Measurements from ENCODE around the gene HSPG2. TPM values are rescaled to one million over a fixed set of nuclear protein-coding genes. Genes with fewer than 3 reads are reported as not detected.
"Not testable (repeated sequence)": the region's sequence is repeated elsewhere in the genome, so short reads cannot be mapped to it uniquely, and the experiment has no call there.

HSPG2 gene
- total RNA-seq, 1 donor from 2014 or later, result 197 TPM

- no peak overlapping the region for H3K4me3 Mint-ChIP-seq (ENCODE audit: unreplicated experiment)
- peaks cover 8% of the 10 kb centered on the region for H3K4me1 Mint-ChIP-seq (ENCODE audit: unreplicated experiment)
- no peaks in the 10 kb centered on the region for H3K27me3 Mint-ChIP-seq (ENCODE audit: unreplicated experiment)
- no peaks in the 10 kb centered on the region for H3K9me3 Mint-ChIP-seq (ENCODE audit: unreplicated experiment)
- no peak overlapping the region for H3K27ac Mint-ChIP-seq (ENCODE audit: unreplicated experiment)
- no peak for DNase-seq (ENCODE audit: extremely low spot score, unreplicated experiment)
- no peak for TF ChIP-seq CTCF (IDR thresholded peaks at IDR 0.05)
- no peaks in the 10 kb centered on the region for H3K36me3 Mint-ChIP-seq (ENCODE audit: unreplicated experiment)
Measured at GRCh38 chr1:21952786-21953520, 15.8 kb upstream of the HSPG2 start.

- DNase-seq (ENCODE audit: extremely low spot score, unreplicated experiment), result no peak
- no peak for TF ChIP-seq CTCF (IDR thresholded peaks at IDR 0.05)
- no peaks in the 10 kb centered on the region for H3K27me3 Mint-ChIP-seq (ENCODE audit: unreplicated experiment)
- H3K4me1 Mint-ChIP-seq (ENCODE audit: unreplicated experiment), result peaks cover under 1% of the 10 kb centered on the region
- H3K9me3 Mint-ChIP-seq (ENCODE audit: unreplicated experiment), result no peaks in the 10 kb centered on the region
- H3K4me3 Mint-ChIP-seq (ENCODE audit: unreplicated experiment), result no peak overlapping the region
- no peak overlapping the region for H3K27ac Mint-ChIP-seq (ENCODE audit: unreplicated experiment)
- no peaks in the 10 kb centered on the region for H3K36me3 Mint-ChIP-seq (ENCODE audit: unreplicated experiment)
Measured at GRCh38 chr1:21951226-21951870, 14.2 kb upstream of the HSPG2 start.

- no peaks in the 10 kb centered on the region for H3K27me3 Mint-ChIP-seq (ENCODE audit: unreplicated experiment)
- no peaks in the 10 kb centered on the region for H3K36me3 Mint-ChIP-seq (ENCODE audit: unreplicated experiment)
- no peak for DNase-seq (ENCODE audit: extremely low spot score, unreplicated experiment)
- no peaks in the 10 kb centered on the region for H3K4me1 Mint-ChIP-seq (ENCODE audit: unreplicated experiment)
- no peak overlapping the region for H3K27ac Mint-ChIP-seq (ENCODE audit: unreplicated experiment)
- no peaks in the 10 kb centered on the region for H3K9me3 Mint-ChIP-seq (ENCODE audit: unreplicated experiment)
- H3K4me3 Mint-ChIP-seq (ENCODE audit: unreplicated experiment), result no peak overlapping the region
- TF ChIP-seq CTCF (IDR thresholded peaks at IDR 0.05), result no peak
Measured at GRCh38 chr1:21950734-21951133, 13.6 kb upstream of the HSPG2 start.

GRCh38 chr1:21946836-21947587 is 9.9 kb upstream of the HSPG2 start:
- H3K4me1 Mint-ChIP-seq (ENCODE audit: unreplicated experiment), result peaks cover 19% of the 10 kb centered on the region
- no peak for TF ChIP-seq CTCF (IDR thresholded peaks at IDR 0.05)
- H3K4me3 Mint-ChIP-seq (ENCODE audit: unreplicated experiment), result no peak overlapping the region
- DNase-seq (ENCODE audit: extremely low spot score, unreplicated experiment), result no peak
- H3K36me3 Mint-ChIP-seq (ENCODE audit: unreplicated experiment), result no peaks in the 10 kb centered on the region
- H3K27me3 Mint-ChIP-seq (ENCODE audit: unreplicated experiment), result no peaks in the 10 kb centered on the region
- no peak overlapping the region for H3K27ac Mint-ChIP-seq (ENCODE audit: unreplicated experiment)
- no peaks in the 10 kb centered on the region for H3K9me3 Mint-ChIP-seq (ENCODE audit: unreplicated experiment)

- Mint-ChIP-seq H3K4me1 (ENCODE audit: unreplicated experiment) (peaks cover 34% of the 10 kb centered on the region), H3K4me3 (ENCODE audit: unreplicated experiment) (no peak overlapping the region), H3K36me3 (ENCODE audit: unreplicated experiment) (no peaks in the 10 kb centered on the region), H3K27me3 (ENCODE audit: unreplicated experiment) (no peaks in the 10 kb centered on the region), H3K9me3 (ENCODE audit: unreplicated experiment) (no peaks in the 10 kb centered on the region), H3K27ac (ENCODE audit: unreplicated experiment) (peak overlapping the region; percentile 43)
- TF ChIP-seq CTCF (IDR thresholded peaks at IDR 0.05), result no peak
- DNase-seq (ENCODE audit: extremely low spot score, unreplicated experiment), result no peak
Measured at GRCh38 chr1:21944733-21945073, 7.6 kb upstream of the HSPG2 start.

GRCh38 chr1:21942959-21943640 is 6.0 kb upstream of the HSPG2 start:
- H3K9me3 Mint-ChIP-seq (ENCODE audit: unreplicated experiment); H3K27me3 Mint-ChIP-seq (ENCODE audit: unreplicated experiment); H3K27ac Mint-ChIP-seq (ENCODE audit: unreplicated experiment); DNase-seq (ENCODE audit: extremely low spot score, unreplicated experiment); H3K36me3 Mint-ChIP-seq (ENCODE audit: unreplicated experiment); H3K4me3 Mint-ChIP-seq (ENCODE audit: unreplicated experiment): not testable (repeated sequence)
- H3K4me1 Mint-ChIP-seq (ENCODE audit: unreplicated experiment), result peaks cover 50% of the 10 kb centered on the region
